Uterus (tissue), 2 donors: Measurements from ENCODE around the gene DDX41.

Experiments used
- CTCF ChIP-seq, 4 experiments: fragments of 200-600 bp in 2 of 4; fragments of 450-650 bp in 2 of 4; sonication (generic) in 2 of 4; IDR thresholded peaks; one replicate each; pipeline ENCODE4 v1.5.1; 2016 to 2019; ENCODE audit warnings: antibody characterized with exemption in 4 of 4, mild to moderate bottlenecking in 2 of 4, moderate library complexity in 1 of 4
- POLR2A ChIP-seq, 2 donors: fragments of 450-650 bp; IDR thresholded peaks; one replicate each; pipeline ENCODE4 v1.6.1; 2016; ENCODE audit warnings: antibody characterized with exemption in 2 of 2, mild to moderate bottlenecking in 1 of 2, moderate library complexity in 1 of 2

GRCh38 chr5:177467436-177467835 is 49.3 kb downstream of the DDX41 start:
- TF ChIP-seq CTCF (IDR thresholded peaks at IDR 0.05), result no peak
- no peak for TF ChIP-seq POLR2A (IDR thresholded peaks at IDR 0.05)
